Measurements from ENCODE around the gene SLC16A6.

DNA sequence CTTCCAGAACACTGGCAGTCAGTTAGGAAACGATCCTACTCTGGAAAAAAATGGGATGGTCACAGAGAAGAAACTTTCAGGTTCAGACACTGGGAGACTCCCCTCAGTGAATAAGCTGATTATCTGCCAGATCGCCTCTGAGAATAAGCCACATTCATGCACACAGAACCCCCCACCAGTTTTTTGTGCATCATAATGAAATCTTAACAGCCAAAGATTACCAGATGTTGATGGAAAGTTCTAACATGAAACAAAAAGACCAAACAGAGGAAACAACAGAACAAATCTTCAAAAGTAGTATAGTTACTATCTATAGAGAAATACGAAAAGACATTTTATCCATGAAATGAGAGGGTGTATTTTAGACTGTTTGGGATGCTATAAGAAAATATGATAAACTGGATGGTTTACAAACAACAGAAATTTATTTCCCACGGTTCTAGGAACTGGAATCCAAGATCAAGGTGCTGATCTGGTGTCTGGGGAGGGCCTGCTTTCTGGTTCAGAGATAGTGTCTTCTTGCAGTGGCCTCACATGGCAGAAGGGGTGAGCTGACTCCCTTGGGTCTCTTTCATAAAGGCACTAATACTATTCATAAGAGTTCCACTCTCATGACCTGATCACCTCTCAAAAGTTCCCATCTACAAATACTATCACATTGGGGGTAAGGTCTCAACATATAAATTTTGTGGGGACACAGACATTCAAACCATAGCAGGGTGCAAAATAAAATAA lies 51.1 kb downstream of the SLC16A6 start:
- TF ChIP-seq, protein P1, sequence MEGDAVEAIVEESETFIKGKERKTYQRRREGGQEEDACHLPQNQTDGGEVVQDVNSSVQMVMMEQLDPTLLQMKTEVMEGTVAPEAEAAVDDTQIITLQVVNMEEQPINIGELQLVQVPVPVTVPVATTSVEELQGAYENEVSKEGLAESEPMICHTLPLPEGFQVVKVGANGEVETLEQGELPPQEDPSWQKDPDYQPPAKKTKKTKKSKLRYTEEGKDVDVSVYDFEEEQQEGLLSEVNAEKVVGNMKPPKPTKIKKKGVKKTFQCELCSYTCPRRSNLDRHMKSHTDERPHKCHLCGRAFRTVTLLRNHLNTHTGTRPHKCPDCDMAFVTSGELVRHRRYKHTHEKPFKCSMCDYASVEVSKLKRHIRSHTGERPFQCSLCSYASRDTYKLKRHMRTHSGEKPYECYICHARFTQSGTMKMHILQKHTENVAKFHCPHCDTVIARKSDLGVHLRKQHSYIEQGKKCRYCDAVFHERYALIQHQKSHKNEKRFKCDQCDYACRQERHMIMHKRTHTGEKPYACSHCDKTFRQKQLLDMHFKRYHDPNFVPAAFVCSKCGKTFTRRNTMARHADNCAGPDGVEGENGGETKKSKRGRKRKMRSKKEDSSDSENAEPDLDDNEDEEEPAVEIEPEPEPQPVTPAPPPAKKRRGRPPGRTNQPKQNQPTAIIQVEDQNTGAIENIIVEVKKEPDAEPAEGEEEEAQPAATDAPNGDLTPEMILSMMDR (IDR thresholded peaks at IDR 0.05), result no peak
- TF ChIP-seq POLR2A (IDR thresholded peaks at IDR 0.05) (no peak), POLR2AphosphoS5 (IDR thresholded peaks at IDR 0.05) (no peak)
